A673 (cell line): ENCODE data around the gene SDCCAG8. TPM values are rescaled to one million over a fixed set of nuclear protein-coding genes. Genes with fewer than 3 reads are reported as not detected.

Experiments
- BruUV-seq: library from RNA; stranded (reverse); fragments of 400-500 nt; replicated peaks from 2 replicates; lab custom pipeline; 2021; lab: Mats Ljungman, UMichigan
- CTCF ChIA-PET: fragments of 300-600 bp; sonication (Branson Sonifier 250); formaldehyde crosslinking; loops from one replicate; lab custom pipeline; 2022; ENCODE audit warnings: antibody characterized with exemption; lab: Charles Lee
- POLR2A ChIA-PET: fragments of 300-600 bp; sonication (Branson Sonifier 250); formaldehyde crosslinking; loops from one replicate; lab custom pipeline; 2022; ENCODE audit warnings: antibody characterized with exemption; ENCODE audit not compliant: low non-redundant PET; lab: Charles Lee
- DNase-seq: peaks from one replicate; pipeline ENCODE4 v3.0.0-alpha.2; 2015; ENCODE audit warnings: low spot score
- H3K27ac ChIP-seq: fragments of 200-600 bp; sonication (generic); 2 replicates; pipeline ENCODE4 v1.5.1; 2016; ENCODE audit warnings: mixed run types, low read depth, mild to moderate bottlenecking, mixed read lengths, antibody characterized with exemption, low read length; ENCODE audit not compliant: poor library complexity, severe bottlenecking
- H3K27me3 ChIP-seq: fragments of 200-600 bp; sonication (generic); replicated peaks from 2 replicates; pipeline ENCODE4 v1.6.1; 2017; ENCODE audit warnings: mixed run types, low read depth, mild to moderate bottlenecking, mixed read lengths, antibody characterized with exemption, low read length; ENCODE audit not compliant: insufficient read depth, poor library complexity
- H3K36me3 ChIP-seq: fragments of 200-600 bp; sonication (generic); 2 replicates; pipeline ENCODE4 v1.6.1; 2016; ENCODE audit warnings: mixed run types, mild to moderate bottlenecking, mixed read lengths, antibody characterized with exemption, low read length; ENCODE audit not compliant: insufficient read depth, poor library complexity, severe bottlenecking
- H3K4me1 ChIP-seq: fragments of 200-600 bp; sonication (generic); 2 replicates; pipeline ENCODE4 v1.6.1; 2017; ENCODE audit warnings: mixed run types, mild to moderate bottlenecking, mixed read lengths, antibody characterized with exemption, low read length; ENCODE audit not compliant: insufficient read depth, poor library complexity, severe bottlenecking
- H3K4me3 ChIP-seq: fragments of 200-600 bp; sonication (generic); 2 replicates; pipeline ENCODE4 v1.5.1; 2016; ENCODE audit warnings: low read depth, mixed run types, mild to moderate bottlenecking, mixed read lengths, low read length; ENCODE audit not compliant: poor library complexity, severe bottlenecking
- H3K9me3 ChIP-seq: fragments of 200-600 bp; sonication (generic); 2 replicates; pipeline ENCODE4 v1.6.1; 2016; ENCODE audit warnings: mixed run types, low read depth, mild to moderate bottlenecking, mixed read lengths, antibody characterized with exemption, low read length; ENCODE audit not compliant: poor library complexity, severe bottlenecking
- EZH2 ChIP-seq: fragments of 200-600 bp; sonication (generic); IDR thresholded peaks from 2 replicates; pipeline ENCODE4 v1.6.1; 2017; ENCODE audit warnings: borderline replicate concordance, low read depth, mild to moderate bottlenecking, mixed read lengths, antibody characterized with exemption, low read length; ENCODE audit not compliant: poor library complexity, severe bottlenecking
- intact Hi-C: fragments of 100-400 bp; cut with micrococcal nuclease; formaldehyde crosslinking; loops from one replicate; pipeline ENCODE4 v1.10.0; 2022; ENCODE audit not compliant: unreplicated experiment
- total RNA-seq: library from RNA; stranded (reverse); gene quantifications from 2 replicates; pipeline ENCODE4 v1.2.3, GENCODE V29; 2021
- TF ChIP-seq, protein P1 (sequence below): fragments of 300-800, 200-600 bp; sonication (generic); conservative IDR thresholded peaks from 2 replicates; pipeline ENCODE4 v1.5.1; 2017; ENCODE audit warnings: low read depth, mild to moderate bottlenecking, antibody characterized with exemption, low read length, moderate library complexity, mixed read lengths

The SDCCAG8 gene
- total RNA-seq, 1 experiment from 2014 or later = 9.1 TPM

DNA sequence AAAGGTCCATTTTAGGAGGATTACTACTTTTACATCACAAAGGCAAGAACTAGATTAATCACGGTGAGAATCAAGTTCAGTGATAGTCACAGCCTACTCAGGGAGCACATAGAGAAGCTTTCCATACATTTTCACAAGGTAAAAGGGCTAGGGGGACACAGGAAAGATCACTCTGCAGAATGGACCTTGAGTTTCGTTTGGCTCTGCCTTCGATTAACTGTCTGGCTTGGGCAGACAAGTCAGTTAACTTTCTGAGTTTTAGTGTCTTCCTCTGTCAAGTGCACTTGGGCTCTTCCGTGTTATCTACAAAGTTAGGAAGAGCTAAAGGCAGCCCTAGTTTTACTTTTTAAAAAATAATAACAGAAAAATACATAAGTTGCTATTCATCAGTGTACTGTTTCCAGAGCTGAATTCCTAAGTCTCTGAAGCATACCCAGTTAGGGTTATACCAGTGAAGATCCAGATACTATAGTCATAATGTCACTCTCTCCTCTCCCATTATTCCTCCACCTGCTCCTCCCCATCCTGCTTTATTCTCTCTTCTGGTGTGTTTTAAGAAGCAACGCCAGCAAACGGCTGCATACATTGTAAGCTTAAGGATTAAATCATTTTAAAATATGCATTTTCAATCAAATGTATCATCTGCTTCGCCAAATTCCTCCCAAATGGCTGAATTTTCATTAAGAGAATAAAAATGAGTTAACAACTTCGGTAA, 2.5 kb upstream of the SDCCAG8 start:
- ChIA-PET CTCF (no interaction called here), POLR2A (no interaction called here)
- Histone ChIP-seq H3K36me3 (no peaks in the 10 kb centered on the region), H3K27me3 (no peaks in the 10 kb centered on the region), H3K9me3 (no peaks in the 10 kb centered on the region), H3K4me1 (peaks cover 7% of the 10 kb centered on the region), H3K27ac (peak overlapping the region; percentile 59), H3K4me3 (peak overlapping the region; percentile 81)
- TF ChIP-seq EZH2 = no peak
- TF ChIP-seq, protein P1, sequence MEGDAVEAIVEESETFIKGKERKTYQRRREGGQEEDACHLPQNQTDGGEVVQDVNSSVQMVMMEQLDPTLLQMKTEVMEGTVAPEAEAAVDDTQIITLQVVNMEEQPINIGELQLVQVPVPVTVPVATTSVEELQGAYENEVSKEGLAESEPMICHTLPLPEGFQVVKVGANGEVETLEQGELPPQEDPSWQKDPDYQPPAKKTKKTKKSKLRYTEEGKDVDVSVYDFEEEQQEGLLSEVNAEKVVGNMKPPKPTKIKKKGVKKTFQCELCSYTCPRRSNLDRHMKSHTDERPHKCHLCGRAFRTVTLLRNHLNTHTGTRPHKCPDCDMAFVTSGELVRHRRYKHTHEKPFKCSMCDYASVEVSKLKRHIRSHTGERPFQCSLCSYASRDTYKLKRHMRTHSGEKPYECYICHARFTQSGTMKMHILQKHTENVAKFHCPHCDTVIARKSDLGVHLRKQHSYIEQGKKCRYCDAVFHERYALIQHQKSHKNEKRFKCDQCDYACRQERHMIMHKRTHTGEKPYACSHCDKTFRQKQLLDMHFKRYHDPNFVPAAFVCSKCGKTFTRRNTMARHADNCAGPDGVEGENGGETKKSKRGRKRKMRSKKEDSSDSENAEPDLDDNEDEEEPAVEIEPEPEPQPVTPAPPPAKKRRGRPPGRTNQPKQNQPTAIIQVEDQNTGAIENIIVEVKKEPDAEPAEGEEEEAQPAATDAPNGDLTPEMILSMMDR = no peak
- intact Hi-C loops = no loop called here
- TSS peak; percentile 56 for BruUV-seq
- no peak for DNase-seq

DNA sequence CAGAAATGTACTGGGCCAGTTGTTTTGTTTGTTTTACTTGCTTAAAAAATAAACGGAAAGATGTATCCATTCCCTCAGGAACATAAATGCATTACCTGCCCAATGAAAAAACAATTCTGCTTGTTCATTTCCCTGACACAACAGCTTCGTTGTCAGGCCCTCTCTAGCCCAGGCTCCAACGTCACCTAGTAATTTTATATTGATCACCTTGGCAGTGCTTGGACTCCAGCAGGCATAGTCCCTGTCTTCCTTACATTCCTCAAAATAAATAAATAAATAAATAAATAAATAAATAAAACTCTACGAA, 2.0 kb upstream of the SDCCAG8 start:
- ChIA-PET CTCF (no interaction called here), POLR2A (no interaction called here)
- TF ChIP-seq, protein P1 = no peak
- TF ChIP-seq EZH2 = no peak
- no peaks in the 10 kb centered on the region for H3K36me3 ChIP-seq
- DNase-seq = peak; percentile 1
- peak overlapping the region; percentile 81 for H3K4me3 ChIP-seq
- no peaks in the 10 kb centered on the region for H3K9me3 ChIP-seq
- peaks cover 7% of the 10 kb centered on the region for H3K4me1 ChIP-seq
- intact Hi-C loops = no loop called here
- no peaks in the 10 kb centered on the region for H3K27me3 ChIP-seq
- BruUV-seq = no TSS peak
- H3K27ac ChIP-seq = peak overlapping the region; percentile 84

DNA sequence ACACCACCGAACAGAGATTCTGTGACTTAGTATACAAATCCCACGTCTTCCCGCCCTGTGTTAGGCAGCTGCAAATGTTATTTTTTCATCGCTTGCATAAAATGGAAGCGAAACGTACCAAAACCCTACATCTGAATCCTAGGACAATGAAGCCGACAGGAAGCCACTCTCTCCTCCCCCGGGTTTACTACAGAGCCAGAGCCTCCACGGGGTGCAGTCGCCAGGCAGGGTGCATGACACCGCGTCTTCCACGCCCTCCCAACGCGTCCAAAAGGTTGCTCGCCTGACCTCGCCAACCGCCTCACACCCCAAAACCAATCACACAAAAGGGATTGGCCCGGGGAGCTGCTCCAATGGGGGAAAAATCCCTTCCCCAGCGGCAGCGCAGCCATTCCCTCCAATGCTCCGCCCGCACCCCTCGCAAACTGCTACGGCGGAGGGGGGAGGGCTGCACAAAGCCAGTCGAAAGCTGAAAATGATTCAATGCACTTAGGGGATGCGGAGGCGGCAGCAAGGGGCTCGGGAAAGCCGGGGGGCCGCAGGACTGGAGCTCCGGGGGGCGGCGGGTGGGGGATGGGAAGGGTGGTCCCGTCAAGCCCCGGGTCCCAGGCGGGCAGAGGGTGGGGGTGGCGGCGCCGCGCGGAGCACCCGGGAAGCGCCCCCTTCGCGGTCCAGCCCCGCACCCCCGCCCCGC, 1.5 kb upstream of the SDCCAG8 start:
- ChIA-PET CTCF (no interaction called here), POLR2A (interaction anchor here (0.6 kb wide), 1 partner anchor 974 kb away, joined by 3 read pairs; no protein-coding TSS in a partner anchor)
- H3K27me3 ChIP-seq = no peaks in the 10 kb centered on the region
- no peaks in the 10 kb centered on the region for H3K36me3 ChIP-seq
- no peaks in the 10 kb centered on the region for H3K9me3 ChIP-seq
- TF ChIP-seq, protein P1 = no peak
- TF ChIP-seq EZH2 = no peak
- no TSS peak for BruUV-seq
- H3K4me3 ChIP-seq = peak overlapping the region; percentile 81
- H3K4me1 ChIP-seq = peaks cover 7% of the 10 kb centered on the region
- intact Hi-C loops = no loop called here
- DNase-seq = peak; percentile 68
- peak overlapping the region; percentile 84 for H3K27ac ChIP-seq
